Vagina (tissue), 2 donors: ENCODE data around the gene PTPRCAP.

Experiments
- CTCF ChIP-seq, 3 experiments: fragments of 450-650 bp in 2 of 3; fragments of 200-600 bp in 1 of 3; sonication (generic) in 1 of 3; IDR thresholded peaks; one replicate each; pipeline ENCODE4 v1.5.1; 2017 to 2019; ENCODE audit warnings: antibody characterized with exemption in 3 of 3, mild to moderate bottlenecking in 2 of 3, moderate library complexity in 2 of 3
- POLR2A ChIP-seq, 2 donors: fragments of 450-650 bp; IDR thresholded peaks; one replicate each; pipeline ENCODE4 v1.6.1; 2017; ENCODE audit warnings: antibody characterized with exemption in 2 of 2, mild to moderate bottlenecking in 2 of 2, moderate library complexity in 2 of 2

- no peak for TF ChIP-seq CTCF (IDR thresholded peaks at IDR 0.05)
- no peak for TF ChIP-seq POLR2A (IDR thresholded peaks at IDR 0.05)
These were observed 3.0 kb upstream of the PTPRCAP start for GRCh38 chr11:67440229-67441097.
